ENCODE data around the gene BCAP29. TPM values are rescaled to one million over a fixed set of nuclear protein-coding genes. Genes with fewer than 3 reads are reported as not detected.

The BCAP29 gene
- total RNA-seq, 1 experiment from 2014 or later: 27.0 TPM

GRCh38 chr7:107580716-107581383, 804 bp downstream of the BCAP29 start:
- no peak for DNase-seq (ENCODE audit: low spot score)
- in situ Hi-C loops (cut with HindIII; ENCODE audit: low sequenced_read_pairs): no loop called here

GRCh38 chr7:107581387-107582013, 1.5 kb downstream of the BCAP29 start:
- in situ Hi-C loops (cut with HindIII; ENCODE audit: low sequenced_read_pairs): no loop called here
- DNase-seq (ENCODE audit: low spot score): no peak

- in situ Hi-C loops (cut with HindIII; ENCODE audit: low sequenced_read_pairs): no loop called here
- DNase-seq (ENCODE audit: low spot score): no peak
Measured at GRCh38 chr7:107582875-107583274, 2.8 kb downstream of the BCAP29 start.

DNA sequence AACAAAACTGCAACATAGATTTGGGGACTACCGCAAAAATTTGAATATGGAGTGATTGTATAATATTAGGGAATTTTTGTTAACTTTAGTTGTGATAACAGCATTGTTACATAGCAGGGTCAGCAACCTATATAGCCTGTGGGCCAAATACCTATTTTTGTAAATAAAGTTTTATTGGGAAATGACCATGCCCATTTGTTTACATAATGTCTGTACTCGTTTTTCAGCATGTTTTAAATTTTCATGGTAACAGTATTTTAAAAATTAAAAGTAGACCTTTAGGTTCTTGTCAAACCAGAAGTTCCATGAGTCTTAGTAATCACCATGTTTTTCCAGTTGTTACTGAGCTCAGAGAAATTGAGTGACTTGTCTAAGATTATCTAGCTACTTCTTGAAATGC, 4.7 kb downstream of the BCAP29 start:
- in situ Hi-C loops (cut with HindIII; ENCODE audit: low sequenced_read_pairs): no loop called here
- DNase-seq (ENCODE audit: low spot score): no peak

DNA sequence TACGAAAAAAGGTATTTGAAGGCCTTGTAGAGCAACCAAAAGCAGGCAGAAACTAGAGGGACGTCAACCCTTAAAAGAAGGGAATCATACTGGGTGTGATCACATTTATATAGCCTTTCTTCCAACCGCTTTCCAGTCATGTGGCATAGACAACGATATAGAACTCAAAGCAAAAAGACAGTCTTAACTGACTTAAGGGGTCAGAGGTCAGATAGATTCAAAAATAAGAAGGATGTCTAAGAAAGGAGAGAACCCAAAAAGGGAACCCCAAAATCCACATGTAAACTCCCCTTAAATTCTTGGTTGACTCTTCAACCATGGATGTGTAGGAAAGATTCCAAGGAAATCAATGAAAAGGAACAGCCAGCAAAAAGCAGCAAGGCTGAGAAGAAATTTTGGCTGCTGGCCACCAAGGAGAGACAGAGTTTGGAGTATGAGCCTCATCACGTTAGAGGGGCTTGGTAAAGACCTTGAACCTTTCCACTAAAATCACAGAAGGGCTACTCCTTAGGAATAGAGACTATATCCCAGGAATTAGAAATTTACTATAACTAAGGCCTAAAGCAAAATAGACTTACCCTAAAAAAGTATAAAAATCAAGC, 8.6 kb downstream of the BCAP29 start:
- in situ Hi-C loops (cut with HindIII; ENCODE audit: low sequenced_read_pairs): no loop called here
- DNase-seq (ENCODE audit: low spot score): no peak

DNA sequence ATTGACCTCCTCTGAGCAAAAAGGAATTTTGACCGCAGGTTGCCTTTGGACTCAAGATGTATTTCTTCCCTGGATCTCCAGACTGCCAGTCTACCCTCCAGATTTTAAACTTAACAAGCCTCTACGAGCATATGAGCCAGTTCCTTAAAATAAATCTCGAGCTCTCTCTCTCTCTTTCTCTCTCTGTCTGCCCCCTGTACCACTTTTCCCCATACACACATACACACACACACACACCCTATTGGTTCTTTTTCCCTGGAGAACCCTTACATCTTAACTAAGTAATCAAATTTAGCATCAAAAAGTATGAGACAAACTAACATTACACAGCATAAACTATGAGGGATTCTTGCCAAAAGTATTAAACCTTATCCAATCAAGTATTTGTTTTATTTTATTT, 11.4 kb downstream of the BCAP29 start:
- in situ Hi-C loops (cut with HindIII; ENCODE audit: low sequenced_read_pairs): no loop called here
- DNase-seq (ENCODE audit: low spot score): no peak

- DNase-seq (ENCODE audit: low spot score): no peak
- in situ Hi-C loops (cut with HindIII; ENCODE audit: low sequenced_read_pairs): no loop called here
Measured at GRCh38 chr7:107592361-107593024, 12.4 kb downstream of the BCAP29 start.

- in situ Hi-C loops (cut with HindIII; ENCODE audit: low sequenced_read_pairs): no loop called here
- DNase-seq (ENCODE audit: low spot score): no peak
Measured at GRCh38 chr7:107593025-107593410, 13.0 kb downstream of the BCAP29 start.

DNA sequence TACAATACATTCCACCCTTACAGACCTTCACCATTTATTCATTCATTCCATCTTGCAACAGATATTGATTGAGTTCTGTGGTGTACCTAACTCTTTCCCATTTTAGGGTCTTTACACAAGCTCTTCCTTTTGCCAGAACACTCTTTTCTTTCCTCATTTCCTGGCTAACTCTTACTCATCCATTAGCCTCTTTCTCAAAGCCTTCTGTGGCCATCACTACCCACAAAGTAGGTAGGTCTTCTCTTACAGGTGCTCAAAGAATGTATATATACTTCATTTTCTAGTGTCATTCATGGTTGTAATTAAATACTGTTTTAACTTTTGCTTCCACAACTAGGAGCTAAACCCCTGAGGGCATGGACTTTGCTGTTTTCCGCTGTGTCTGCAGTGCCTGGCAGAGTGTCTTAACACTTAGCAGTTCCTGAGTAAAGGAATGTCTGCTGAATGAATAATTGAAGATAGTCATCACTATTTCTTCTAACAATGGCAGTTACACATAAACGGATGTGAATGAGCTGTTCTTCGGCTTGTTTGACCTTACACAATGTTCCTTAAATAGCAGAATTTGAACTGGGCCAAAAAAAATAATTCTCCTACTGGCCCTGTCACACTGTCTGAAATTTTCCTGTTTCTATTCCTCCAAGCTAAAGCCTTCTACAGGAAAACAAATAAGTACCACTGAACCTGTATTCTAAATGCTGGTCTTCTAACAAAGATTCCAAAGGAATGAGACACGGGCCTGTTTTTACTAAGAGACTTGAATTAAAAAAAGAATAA, 15.1 kb downstream of the BCAP29 start:
- in situ Hi-C loops (cut with HindIII; ENCODE audit: low sequenced_read_pairs): no loop called here
- DNase-seq (ENCODE audit: low spot score): no peak

DNA sequence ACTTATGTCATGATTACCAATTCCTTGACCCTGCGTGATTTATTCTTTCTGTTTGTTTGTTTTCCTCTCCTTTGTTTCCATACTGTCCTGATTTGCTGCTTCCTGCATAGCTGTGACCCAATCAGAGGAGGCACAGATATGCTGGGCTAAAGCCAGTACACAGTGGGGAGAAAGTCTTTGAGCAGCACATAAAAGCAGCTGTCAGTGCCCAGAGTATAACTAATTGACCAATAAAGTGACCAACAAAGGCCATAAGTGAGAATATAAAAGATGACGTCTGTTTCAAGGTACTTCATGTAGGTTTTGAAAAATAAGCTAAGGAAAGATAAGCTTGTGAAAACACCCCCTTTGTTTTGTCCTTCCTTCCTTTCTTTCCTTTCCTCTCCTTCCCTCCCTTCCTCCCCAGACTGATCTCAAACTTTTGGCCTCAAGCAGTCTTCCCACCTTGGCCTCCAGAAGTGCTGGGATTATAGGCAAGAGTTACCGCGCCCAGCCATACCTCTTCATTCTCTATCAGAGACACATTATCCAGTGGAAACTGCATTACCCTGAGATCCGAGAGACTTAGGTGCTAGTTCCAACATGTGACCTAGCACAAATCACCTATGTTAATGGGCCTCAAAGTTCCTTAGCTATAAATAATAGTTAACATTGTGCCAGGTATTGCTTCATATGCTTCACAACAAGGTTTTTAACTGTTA, 17.0 kb downstream of the BCAP29 start:
- DNase-seq (ENCODE audit: low spot score): no peak
- in situ Hi-C loops (cut with HindIII; ENCODE audit: low sequenced_read_pairs): no loop called here

- in situ Hi-C loops (cut with HindIII; ENCODE audit: low sequenced_read_pairs): no loop called here
- DNase-seq (ENCODE audit: low spot score): no peak
Measured at GRCh38 chr7:107597582-107597916, 17.5 kb downstream of the BCAP29 start.

DNA sequence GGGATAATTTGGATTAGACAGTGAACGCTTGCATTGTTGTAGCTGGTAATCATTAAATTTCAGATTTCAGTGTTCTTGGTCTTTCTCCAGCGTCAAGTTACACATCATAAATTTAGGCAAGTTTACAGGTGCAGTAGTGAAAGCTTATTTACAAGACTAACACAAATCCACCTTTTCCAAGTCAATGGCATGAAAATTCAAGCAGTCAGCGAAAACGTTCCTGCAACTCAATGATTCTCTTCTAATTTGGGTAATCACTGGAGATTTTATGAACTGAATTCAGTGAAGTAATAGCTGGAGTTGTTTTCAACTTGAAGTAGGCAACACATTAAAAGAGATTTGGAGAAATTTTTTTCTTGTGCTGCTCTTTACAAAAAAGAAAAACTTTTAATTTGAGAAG, 17.9 kb downstream of the BCAP29 start:
- no peak for DNase-seq (ENCODE audit: low spot score)
- in situ Hi-C loops (cut with HindIII; ENCODE audit: low sequenced_read_pairs): no loop called here

GRCh38 chr7:107599262-107599661, 19.2 kb downstream of the BCAP29 start:
- no peak for DNase-seq (ENCODE audit: low spot score)
- in situ Hi-C loops (cut with HindIII; ENCODE audit: low sequenced_read_pairs): no loop called here

DNA sequence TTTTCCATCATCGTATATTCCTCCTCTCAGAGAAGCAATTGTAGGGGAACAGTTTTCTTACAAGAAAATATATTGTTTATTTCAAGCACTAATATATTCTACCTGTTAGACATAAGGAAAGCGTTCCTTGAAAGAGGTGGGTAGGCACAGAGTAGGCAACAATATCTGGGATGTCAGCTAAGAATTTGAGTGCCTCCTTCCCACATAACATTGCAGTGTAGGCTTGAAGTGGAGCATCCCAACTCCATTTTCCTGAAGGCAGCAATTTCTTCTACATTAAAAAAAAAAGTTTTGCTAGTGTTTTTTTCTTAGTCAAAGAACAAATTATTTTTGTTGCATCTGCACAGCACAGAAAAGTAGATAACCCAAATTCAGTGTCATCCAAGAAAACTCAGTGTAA, 20.8 kb downstream of the BCAP29 start:
- in situ Hi-C loops (cut with HindIII; ENCODE audit: low sequenced_read_pairs): no loop called here
- DNase-seq (ENCODE audit: low spot score): no peak

DNA sequence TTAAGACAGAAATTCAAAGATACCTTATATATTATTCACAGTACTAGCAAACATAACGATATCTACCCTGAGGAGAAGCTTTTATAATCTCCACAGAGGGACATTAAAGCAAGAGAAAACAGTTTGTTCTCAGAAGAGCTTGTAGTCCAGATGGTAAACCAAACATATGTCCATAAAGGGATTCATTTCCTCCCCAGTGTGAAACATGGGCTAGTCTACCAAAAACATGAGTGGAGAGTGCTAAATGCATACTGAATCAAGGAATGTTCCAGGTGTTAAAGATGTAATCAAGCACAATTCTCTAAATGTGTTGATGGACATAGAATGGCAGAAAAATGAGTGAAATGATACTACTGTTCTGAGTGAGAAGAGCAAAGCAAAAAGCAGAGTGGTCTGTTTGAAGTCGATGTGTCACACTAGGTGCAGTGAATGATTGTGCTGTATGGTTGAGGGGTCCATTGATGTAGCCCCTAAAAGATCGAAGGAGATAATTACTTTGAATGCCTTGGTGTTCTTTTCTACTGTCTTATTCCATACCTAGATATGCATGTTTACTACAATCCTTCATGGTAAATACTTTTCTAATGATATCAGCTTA, 25.3 kb downstream of the BCAP29 start:
- in situ Hi-C loops (cut with HindIII; ENCODE audit: low sequenced_read_pairs): no loop called here
- DNase-seq (ENCODE audit: low spot score): peak; percentile 80

GRCh38 chr7:107606303-107606702, 26.3 kb downstream of the BCAP29 start:
- DNase-seq (ENCODE audit: low spot score): no peak
- in situ Hi-C loops (cut with HindIII; ENCODE audit: low sequenced_read_pairs): no loop called here

DNA sequence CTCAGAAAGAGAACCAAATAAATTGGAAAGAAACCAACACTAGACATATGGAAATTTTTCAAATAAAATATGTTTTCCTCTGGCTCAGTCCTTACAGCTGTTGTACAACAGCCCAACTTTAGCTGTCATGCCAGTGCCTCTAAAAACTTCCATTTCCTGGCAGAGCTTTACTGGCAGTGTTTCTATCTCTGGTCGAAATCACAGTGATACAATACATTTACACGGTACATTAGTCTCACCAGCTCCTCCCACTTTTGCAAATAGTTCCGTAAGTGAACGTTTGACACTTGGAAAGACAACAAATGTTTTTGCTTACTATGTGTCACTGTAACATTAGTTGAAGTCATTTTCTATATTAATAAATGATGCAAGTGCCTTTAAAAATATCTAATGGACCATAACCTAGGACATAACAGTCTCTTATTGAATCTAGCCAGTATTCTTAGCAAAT, 29.8 kb downstream of the BCAP29 start:
- in situ Hi-C loops (cut with HindIII; ENCODE audit: low sequenced_read_pairs): no loop called here
- no peak for DNase-seq (ENCODE audit: low spot score)

DNA sequence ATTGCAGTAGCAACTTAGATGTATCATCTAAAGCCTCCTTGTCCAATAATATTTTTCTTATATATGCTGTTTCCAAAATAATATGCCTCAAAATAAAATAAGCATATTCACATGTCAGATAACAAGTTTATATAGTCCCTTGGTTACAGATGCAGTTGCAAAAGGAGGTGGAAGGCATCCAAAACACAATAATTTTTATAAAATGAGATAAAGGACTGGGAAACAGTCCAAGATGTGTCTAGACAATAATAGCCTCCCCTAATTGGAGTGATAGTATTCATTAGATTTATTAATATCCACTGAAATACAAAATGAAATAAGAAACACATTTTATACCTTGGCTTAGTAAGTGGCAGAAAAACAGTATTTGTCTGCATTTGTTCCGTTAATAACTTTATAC, 30.3 kb downstream of the BCAP29 start:
- no peak for DNase-seq (ENCODE audit: low spot score)
- in situ Hi-C loops (cut with HindIII; ENCODE audit: low sequenced_read_pairs): no loop called here

DNA sequence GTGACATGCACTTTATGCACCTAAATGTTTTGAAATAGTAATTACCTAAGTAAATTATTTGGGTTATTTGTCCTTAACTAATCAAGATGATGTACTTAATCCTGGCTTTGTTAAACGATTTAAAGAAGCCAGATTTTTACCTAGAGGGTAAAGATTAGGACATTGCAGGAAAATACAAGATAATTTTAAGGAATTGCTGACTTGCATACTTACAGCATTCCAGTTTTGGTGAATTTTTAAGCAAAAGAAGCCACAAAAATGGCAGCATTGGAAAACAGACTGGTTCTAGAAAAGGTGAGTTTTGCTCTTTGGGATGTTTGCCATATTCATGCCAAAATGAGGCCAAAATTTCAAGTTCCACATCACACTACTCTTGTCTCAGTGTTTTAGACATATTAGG, 33.4 kb downstream of the BCAP29 start:
- DNase-seq (ENCODE audit: low spot score): no peak
- in situ Hi-C loops (cut with HindIII; ENCODE audit: low sequenced_read_pairs): no loop called here
